Upper lobe of left lung (tissue), 4 donors: ENCODE results near the gene SAMD7.

Experiments
- CTCF ChIP-seq, 6 experiments: fragments of 450-650 bp in 4 of 6; fragments of 200-600 bp in 2 of 6; sonication (generic) in 2 of 6; IDR thresholded peaks; one replicate each; pipeline ENCODE4 v1.5.1; 2016 to 2019; ENCODE audit warnings: antibody characterized with exemption in 6 of 6
- EP300 ChIP-seq, 4 donors: sonication (generic); formaldehyde crosslinking; IDR thresholded peaks; one replicate each; pipeline ENCODE4 v1.5.1; 2017; ENCODE audit warnings: antibody characterized with exemption in 4 of 4, control low read depth in 2 of 4
- POLR2A ChIP-seq, 4 donors: fragments of 450-650 bp; IDR thresholded peaks; one replicate each; pipeline ENCODE4 v1.5.1; 2016 to 2017; ENCODE audit warnings: antibody characterized with exemption in 4 of 4, mild to moderate bottlenecking in 2 of 4
- POLR2AphosphoS5 ChIP-seq, 2 donors: sonication (generic); formaldehyde crosslinking; IDR thresholded peaks; one replicate each; pipeline ENCODE4 v1.5.1; 2017; ENCODE audit warnings: antibody characterized with exemption in 2 of 2

DNA sequence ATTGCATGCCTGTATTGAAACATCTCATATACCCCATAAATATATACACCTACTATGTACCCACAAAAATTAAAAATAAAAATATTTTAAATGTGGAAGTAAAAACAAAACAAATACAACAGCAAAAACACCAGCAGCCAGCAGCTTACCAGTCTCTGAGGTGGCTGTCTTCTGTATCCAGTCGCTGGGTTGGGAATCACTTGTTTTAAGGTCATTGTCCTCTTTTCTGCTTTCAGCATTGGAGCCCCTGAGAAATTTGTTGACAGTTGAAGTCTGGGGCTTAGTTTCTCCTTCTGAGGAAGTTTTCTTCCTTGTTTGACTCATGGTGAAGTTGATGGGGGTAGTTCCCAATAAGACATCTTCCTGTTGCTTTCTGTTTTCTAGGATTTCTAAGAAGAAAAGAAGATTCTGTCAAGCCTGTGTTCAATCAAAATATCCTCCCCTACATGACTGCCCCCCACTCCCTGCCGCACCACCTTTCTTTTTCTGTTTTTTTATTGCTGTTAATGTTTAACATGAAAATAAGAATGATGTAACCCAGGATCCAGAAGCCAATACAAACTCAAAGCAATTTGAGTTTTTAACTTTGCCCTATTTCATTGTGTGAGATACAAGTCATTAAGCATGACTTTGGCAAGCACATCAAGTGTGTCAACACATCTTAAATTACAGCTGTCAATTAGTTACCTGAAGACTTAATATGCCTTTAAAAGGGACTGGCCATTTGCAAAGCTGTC lies 41.7 kb upstream of the SAMD7 start, which contains the start of gene LRRC31:
- TF ChIP-seq EP300 (IDR thresholded peaks at IDR 0.05) (no peak), CTCF (IDR thresholded peaks at IDR 0.05) (no peak), POLR2A (IDR thresholded peaks at IDR 0.05) (no peak), POLR2AphosphoS5 (IDR thresholded peaks at IDR 0.05) (no peak)
